HUES48 (cell line): ENCODE data around the gene SEC61B.

Experiments used
- H3K27ac ChIP-seq: one replicate; pipeline ENCODE4 v1.7.0; 2013; ENCODE audit warnings: low read depth, low read length, inconsistent platforms
- H3K27me3 ChIP-seq: 2 replicates; pipeline ENCODE4 v1.6.1; 2013; ENCODE audit warnings: mild to moderate bottlenecking, low read length; ENCODE audit not compliant: control insufficient read depth, insufficient read depth
- H3K36me3 ChIP-seq: 2 replicates; pipeline ENCODE4 v1.6.1; 2013; ENCODE audit warnings: low read length; ENCODE audit not compliant: control insufficient read depth, insufficient read depth
- H3K4me1 ChIP-seq: 2 replicates; pipeline ENCODE4 v1.6.1; 2013; ENCODE audit warnings: mild to moderate bottlenecking, low read length; ENCODE audit not compliant: control insufficient read depth, insufficient read depth
- H3K4me3 ChIP-seq: 2 replicates; pipeline ENCODE4 v1.5.1; 2013; ENCODE audit warnings: mild to moderate bottlenecking, low read depth, low read length
- H3K9ac ChIP-seq: 2 replicates; pipeline ENCODE4 v1.6.1; 2013; ENCODE audit warnings: mild to moderate bottlenecking, low read depth, low read length, moderate library complexity
- H3K9me3 ChIP-seq: 2 replicates; pipeline ENCODE4 v1.6.1; 2013; ENCODE audit warnings: low read length; ENCODE audit not compliant: control insufficient read depth, insufficient read depth

Gene SEC61B

DNA sequence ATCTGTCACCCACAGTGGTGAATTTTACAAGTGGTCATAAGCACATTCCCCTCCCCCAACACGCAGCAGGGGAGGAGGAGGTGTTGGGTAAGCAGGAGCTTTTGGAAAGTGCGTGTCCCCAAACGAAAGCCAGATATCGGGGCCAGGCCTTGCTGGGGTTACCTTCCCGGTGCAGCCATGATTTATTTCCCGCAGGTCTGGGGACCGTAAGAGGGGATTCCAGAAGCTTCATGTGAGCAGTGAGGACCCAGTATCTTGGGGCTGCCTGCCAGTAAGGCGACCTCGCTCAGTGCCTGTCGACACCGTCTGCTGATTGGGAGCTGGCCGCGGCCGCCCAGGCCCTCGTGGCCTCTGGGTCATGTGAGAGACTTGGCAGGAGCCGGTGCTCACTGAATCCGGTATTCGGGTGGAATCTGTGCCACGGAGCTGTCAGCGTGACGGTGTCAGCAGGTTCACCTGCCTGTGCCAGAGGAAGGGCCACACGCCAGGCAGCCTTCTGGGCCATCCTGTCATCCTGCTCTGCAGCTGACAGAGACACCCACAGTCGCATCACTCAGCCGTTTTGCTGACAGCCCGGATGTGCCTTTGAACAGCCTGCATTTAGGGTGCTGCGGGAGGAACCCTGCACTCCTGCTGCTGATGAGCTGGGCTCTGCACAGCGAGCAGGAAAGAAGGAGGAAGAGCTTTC lies 37.3 kb downstream of the SEC61B start:
- Histone ChIP-seq H3K36me3 (no peaks in the 10 kb centered on the region), H3K27me3 (no peaks in the 10 kb centered on the region), H3K4me3 (no peak overlapping the region), H3K9ac (no peak overlapping the region), H3K27ac (no peak overlapping the region), H3K4me1 (peaks cover 9% of the 10 kb centered on the region; the same call in 1 of the 2 replicates), H3K9me3 (no peaks in the 10 kb centered on the region)

DNA sequence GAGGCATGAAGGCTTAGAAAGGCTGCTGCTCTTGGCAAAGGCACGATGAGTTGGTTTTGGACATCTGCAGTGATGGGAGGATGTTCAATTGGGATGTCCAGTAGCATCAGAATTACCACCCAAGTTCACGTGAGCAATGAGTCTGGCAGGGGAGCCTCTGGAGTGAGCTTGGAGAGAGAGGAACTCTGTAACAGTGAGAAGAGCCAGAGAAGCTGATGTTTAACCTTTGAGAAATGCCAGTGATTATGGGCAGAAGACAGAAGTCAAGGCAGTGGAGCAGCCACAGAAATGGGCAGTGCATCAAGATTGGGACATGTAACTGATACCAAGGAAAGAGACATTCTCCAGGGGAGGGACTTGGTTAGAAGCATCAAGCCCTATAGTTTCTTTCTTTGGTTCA lies 39.8 kb downstream of the SEC61B start:
- Histone ChIP-seq H3K9me3 (no peaks in the 10 kb centered on the region), H3K4me3 (no peak overlapping the region), H3K4me1 (peaks cover 9% of the 10 kb centered on the region; the same call in 1 of the 2 replicates), H3K27me3 (no peaks in the 10 kb centered on the region), H3K27ac (no peak overlapping the region), H3K9ac (no peak overlapping the region), H3K36me3 (no peaks in the 10 kb centered on the region)

DNA sequence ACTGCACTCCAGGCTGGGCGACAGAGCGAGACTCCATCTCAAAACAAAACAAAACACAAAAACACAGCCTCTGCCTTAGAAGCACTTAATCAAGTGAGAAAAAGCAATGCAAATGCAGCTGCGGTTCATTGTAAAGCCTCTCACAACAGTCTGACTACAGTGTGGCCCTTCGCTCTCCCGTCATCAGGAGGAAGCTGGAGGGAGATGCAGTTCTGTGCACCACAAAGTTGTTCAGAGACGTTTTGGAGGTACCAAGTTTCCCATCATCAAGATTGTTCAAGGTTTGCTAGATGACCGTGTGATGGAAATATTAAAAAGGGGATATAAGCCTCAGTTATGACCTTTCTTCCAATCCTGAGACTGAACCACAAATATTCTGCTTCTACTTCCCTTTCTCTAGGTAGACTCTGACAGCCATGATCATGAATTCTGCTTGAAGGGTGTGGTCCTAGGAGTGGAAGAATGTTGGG lies 40.9 kb downstream of the SEC61B start:
- H3K9ac ChIP-seq = no peak overlapping the region
- H3K27ac ChIP-seq = no peak overlapping the region
- H3K27me3 ChIP-seq = no peaks in the 10 kb centered on the region
- no peak overlapping the region for H3K4me3 ChIP-seq
- no peaks in the 10 kb centered on the region for H3K36me3 ChIP-seq
- peaks cover 9% of the 10 kb centered on the region; the same call in 1 of the 2 replicates for H3K4me1 ChIP-seq
- no peaks in the 10 kb centered on the region for H3K9me3 ChIP-seq

DNA sequence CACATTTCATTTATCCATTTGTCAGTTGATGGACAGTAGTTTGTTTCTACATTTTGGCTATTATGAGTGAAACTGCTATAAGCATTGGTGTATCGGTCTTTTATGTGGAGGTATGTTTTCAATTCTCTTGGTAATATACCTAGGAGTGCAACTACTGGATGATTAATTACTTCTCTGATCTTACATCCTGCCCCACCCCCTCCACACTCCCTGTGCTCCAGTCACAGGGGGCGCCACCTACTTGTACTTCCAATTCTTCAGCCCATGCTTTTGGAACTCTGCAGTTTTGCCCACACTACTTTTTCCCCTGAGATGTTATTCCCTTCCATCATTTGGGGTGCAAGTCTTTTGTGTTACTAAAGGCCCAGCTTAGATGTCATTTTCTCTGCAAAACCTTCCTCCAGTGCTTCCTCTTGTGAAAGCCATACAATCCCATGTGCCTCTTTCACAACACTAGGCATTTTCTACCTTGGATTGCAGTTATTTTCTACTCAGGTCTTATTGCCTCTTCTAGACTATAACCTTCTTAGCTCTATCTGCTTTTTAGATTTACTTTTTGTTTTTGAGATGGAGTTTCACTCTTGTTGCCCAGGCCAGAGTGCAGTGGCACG lies 42.1 kb downstream of the SEC61B start:
- Histone ChIP-seq H3K4me1 (peaks cover 6% of the 10 kb centered on the region; the same call in 1 of the 2 replicates), H3K4me3 (no peak overlapping the region), H3K36me3 (no peaks in the 10 kb centered on the region), H3K9ac (no peak overlapping the region), H3K9me3 (no peaks in the 10 kb centered on the region), H3K27ac (no peak overlapping the region), H3K27me3 (no peaks in the 10 kb centered on the region)

DNA sequence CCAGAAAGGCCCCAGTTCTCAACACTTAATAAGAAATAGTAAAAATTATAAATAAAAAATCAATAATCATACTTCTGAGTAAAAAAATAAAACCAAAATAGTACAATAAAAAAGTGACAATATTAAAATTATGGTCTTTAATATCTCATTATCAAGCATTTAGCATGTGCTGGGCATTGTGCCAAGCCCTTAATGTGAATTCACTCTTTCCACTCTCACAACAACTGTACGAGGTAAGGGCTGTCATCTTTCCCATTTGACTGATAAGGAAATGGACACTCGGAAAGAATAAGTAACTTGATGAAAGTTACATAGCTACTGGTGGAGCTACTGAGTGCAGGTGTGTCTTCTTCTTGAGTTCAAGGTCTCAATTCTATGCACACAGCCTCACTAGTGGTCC lies 43.6 kb downstream of the SEC61B start:
- Histone ChIP-seq H3K4me1 (no peaks in the 10 kb centered on the region), H3K27ac (no peak overlapping the region), H3K9ac (no peak overlapping the region)

DNA sequence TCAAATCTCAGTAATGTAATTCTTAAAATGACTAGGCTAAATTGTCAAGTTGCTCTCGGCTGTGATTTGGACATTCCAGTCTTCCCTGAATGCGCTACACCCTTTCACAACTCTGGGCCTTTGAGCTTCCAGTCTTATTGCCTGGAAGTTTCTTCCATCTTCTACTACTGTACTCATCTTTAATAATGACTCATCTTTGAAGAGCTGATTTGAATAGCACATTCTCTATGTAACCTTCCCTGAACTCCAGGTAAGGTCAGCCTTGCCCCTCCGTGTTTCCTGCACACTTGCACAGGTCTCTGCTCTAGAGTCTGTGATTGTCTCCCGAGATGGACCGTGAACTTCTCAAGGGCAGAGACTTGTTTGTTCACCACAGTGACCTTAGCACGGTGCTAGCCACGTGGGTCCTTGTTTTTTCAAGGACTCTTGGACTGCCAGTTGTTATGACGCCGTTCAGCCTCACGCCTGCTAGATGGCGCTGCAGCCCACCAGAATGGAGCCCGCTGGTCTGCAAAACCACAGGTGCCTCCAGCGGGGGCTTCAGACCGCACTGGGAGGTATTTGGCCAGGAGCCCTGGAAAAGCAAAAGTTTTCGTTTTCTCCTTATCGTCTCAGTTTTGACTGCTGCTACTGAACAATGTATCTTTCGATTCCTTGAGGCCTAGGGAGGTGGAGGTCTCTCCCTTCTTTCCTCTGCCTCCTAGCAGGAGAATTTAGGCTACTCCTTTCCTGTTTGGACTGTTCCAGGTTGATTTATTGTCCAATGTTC lies 44.4 kb downstream of the SEC61B start:
- no peaks in the 10 kb centered on the region for H3K27me3 ChIP-seq
- no peak overlapping the region for H3K4me3 ChIP-seq
- no peak overlapping the region for H3K27ac ChIP-seq
- no peaks in the 10 kb centered on the region for H3K36me3 ChIP-seq
- H3K9me3 ChIP-seq = no peaks in the 10 kb centered on the region
- no peak overlapping the region for H3K9ac ChIP-seq
- H3K4me1 ChIP-seq = no peaks in the 10 kb centered on the region

More for the DNA sequence above, 43.6 kb downstream of the SEC61B start:
- Histone ChIP-seq H3K36me3 (no peaks in the 10 kb centered on the region), H3K27me3 (no peaks in the 10 kb centered on the region), H3K4me3 (no peak overlapping the region), H3K9me3 (no peaks in the 10 kb centered on the region)

DNA sequence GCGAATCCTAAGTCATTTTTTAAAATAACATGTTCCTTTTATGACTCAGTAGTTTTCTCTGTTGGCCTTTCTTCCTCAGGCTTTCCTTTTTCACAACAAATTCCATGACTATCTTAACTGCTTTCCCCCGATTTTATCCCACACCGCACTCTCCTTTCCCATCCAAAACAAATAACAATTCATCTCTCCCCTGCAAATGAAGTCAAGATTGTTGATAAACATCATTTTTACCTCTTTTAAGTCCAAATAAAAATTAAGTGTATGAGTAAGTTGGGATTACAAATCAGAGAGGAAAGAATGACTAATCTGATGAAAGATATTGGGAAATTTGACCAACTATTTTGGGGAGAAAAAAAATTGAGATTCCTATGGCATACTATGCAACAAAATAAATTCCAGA lies 47.3 kb downstream of the SEC61B start:
- H3K36me3 ChIP-seq = no peaks in the 10 kb centered on the region
- H3K27me3 ChIP-seq = no peaks in the 10 kb centered on the region
- H3K4me1 ChIP-seq = no peaks in the 10 kb centered on the region
- no peak overlapping the region for H3K9ac ChIP-seq
- no peak overlapping the region for H3K4me3 ChIP-seq
- H3K27ac ChIP-seq = no peak overlapping the region
- H3K9me3 ChIP-seq = no peaks in the 10 kb centered on the region

DNA sequence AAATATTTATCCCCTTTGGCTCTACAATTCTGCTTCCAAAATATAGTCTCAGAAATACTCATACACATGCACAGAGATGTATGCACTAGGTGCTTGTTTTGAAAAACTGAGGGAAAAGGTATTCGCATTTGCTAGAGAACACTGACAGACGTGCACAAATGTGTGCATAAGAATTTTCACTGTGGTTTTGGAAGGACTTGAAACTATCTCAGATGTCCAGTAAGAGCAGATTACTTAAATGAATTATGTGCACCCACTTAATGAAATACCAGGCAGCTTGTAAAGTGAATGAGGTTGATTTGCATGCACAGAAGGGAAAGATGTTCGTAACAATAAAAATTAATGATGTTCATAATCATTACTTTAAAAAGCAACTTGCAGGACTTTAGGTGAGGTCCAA lies 48.4 kb downstream of the SEC61B start:
- Histone ChIP-seq H3K4me1 (no peaks in the 10 kb centered on the region), H3K9ac (no peak overlapping the region), H3K4me3 (no peak overlapping the region), H3K9me3 (no peaks in the 10 kb centered on the region), H3K27ac (no peak overlapping the region), H3K36me3 (no peaks in the 10 kb centered on the region), H3K27me3 (no peaks in the 10 kb centered on the region)

DNA sequence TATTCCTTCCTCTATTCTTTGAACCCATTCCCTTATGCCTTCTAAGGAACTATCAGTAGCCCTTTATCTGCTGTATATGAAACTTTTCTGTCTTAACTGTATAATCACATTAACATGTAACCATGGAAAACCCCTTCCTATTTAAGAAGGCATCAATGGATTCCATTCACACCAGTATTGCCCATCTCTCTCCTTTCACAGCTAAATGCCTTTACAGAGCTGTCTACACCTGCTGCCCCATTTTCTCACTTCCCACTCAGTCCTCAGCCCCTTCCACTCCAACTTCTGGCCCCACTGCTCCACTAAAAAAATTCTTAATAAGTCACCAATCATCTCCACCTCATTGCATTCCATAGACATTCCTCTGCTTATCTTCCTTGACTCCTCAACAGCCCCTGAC lies 50.8 kb downstream of the SEC61B start:
- no peaks in the 10 kb centered on the region for H3K27me3 ChIP-seq
- no peak overlapping the region for H3K9ac ChIP-seq
- H3K4me3 ChIP-seq = no peak overlapping the region
- H3K4me1 ChIP-seq = no peaks in the 10 kb centered on the region
- no peak overlapping the region for H3K27ac ChIP-seq
- H3K9me3 ChIP-seq = no peaks in the 10 kb centered on the region
- no peaks in the 10 kb centered on the region for H3K36me3 ChIP-seq

DNA sequence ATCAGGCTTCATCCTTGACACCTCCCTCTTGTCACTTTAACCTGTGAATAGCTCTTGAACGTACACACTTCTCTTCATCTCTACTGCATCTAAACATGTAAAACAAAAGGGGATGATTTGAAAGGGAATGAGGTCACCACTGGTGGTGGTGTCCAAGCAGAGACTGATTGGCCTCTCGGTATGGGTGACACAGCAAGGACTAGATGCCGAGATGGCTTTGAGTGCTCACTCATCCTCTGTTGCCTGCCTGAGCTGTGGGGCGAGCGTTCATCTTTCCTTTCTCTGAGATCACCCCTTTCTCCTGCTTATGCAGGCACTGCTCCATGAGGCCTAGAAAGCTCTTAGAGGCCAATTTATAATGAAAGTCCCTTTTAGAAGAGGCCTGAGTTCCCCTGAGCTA lies 51.9 kb downstream of the SEC61B start:
- H3K9ac ChIP-seq = no peak overlapping the region
- no peaks in the 10 kb centered on the region for H3K9me3 ChIP-seq
- H3K27ac ChIP-seq = no peak overlapping the region
- H3K36me3 ChIP-seq = no peaks in the 10 kb centered on the region
- no peak overlapping the region for H3K4me3 ChIP-seq
- H3K27me3 ChIP-seq = no peaks in the 10 kb centered on the region
- H3K4me1 ChIP-seq = no peaks in the 10 kb centered on the region

DNA sequence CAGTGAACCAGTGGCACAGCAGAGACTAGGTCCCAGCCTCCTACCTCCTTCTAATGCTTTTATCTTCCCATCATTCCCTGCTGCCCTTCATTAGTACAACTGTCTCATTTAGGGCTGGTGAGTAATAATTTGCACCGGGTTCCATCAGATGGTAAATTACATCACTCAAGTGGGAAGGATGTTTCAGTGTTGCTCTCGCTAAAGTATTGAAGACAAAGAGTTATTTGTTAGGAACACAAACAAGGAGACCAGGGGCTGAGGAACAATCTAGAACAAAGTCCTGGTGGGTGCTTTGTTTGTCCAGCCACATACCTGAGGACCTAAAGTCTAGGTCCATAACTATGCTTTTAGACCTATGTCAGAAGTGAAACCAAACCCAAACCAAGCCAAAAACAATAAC lies 52.4 kb downstream of the SEC61B start:
- Histone ChIP-seq H3K4me1 (no peaks in the 10 kb centered on the region), H3K4me3 (no peak overlapping the region), H3K27me3 (no peaks in the 10 kb centered on the region), H3K36me3 (no peaks in the 10 kb centered on the region), H3K9ac (no peak overlapping the region), H3K27ac (no peak overlapping the region), H3K9me3 (no peaks in the 10 kb centered on the region)
